ENCODE results near the gene CTU1.

CTU1 gene

DNA sequence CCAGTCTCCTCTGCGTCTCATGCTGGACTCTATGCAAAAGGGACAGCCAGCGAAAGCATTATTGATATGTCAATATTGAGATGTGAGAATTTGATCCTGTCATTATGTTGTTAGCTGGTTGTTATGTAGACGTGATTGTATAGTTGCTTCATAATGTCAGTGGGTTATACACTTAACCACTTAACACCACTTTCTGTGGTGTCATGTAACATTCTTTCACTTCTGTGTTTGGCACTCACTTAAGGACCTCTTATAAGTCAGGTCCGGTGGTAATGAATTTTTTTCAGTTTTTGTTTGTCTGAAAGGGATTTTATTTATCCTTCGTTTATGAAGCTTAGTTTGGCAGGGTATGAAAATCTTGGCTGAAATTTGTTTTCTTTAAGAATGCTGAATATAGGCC is 26.8 kb upstream of the CTU1 start:
- DNase-seq (ENCODE audit: extremely low read depth in 1 of 2, low read depth in 1 of 2), result no peak

DNA sequence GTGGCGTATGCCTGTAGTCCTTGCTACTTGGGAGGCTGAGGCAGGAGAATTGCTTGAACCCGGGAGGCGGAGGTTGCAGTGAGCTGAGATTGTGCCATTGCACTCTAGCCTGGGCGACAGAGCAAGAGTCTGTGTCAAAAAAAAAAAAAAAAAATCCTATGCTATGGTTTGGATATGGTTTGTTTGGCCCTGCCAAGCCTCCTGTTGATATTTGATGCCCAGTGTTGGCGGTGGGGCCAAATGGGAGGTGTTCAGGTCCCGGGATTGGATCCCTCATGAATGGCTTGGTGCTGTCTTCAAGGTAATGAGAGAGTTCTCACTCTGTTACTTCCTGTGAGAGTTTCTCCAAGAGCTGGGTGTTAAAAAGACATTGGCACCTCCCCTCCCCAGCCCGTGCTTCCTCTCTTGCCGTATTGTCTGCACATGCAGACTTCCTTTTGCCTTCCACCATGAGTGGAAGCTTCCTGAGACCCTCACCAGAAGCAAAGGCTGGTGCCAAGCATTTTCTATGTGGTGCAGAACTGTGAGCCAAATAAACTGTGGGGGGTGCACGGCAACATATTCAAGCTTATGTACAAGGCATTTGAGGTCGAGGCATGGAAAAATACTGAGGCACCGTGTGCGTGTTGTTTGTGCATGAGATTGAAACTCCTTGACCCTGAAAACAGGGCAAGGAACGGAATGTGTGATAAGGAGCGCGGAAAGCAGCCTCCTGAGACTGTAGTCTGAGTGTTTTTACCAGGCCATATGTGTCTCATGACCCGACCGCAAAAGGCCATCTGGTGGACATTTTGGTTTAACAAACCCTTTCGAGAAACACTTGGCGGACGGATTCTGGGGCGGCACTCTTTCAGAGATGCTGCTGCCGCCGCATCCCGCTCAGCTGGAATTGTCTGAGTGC is 23.8 kb upstream of the CTU1 start:
- no peak for DNase-seq (ENCODE audit: extremely low read depth in 1 of 2, low read depth in 1 of 2)

GRCh38 chr19:51129716-51130115 is 21.5 kb upstream of the CTU1 start:
- no peak for DNase-seq (ENCODE audit: extremely low read depth in 1 of 2, low read depth in 1 of 2)

GRCh38 chr19:51128227-51128626 is 20.0 kb upstream of the CTU1 start:
- no peak for DNase-seq (ENCODE audit: extremely low read depth in 1 of 2, low read depth in 1 of 2)

DNA sequence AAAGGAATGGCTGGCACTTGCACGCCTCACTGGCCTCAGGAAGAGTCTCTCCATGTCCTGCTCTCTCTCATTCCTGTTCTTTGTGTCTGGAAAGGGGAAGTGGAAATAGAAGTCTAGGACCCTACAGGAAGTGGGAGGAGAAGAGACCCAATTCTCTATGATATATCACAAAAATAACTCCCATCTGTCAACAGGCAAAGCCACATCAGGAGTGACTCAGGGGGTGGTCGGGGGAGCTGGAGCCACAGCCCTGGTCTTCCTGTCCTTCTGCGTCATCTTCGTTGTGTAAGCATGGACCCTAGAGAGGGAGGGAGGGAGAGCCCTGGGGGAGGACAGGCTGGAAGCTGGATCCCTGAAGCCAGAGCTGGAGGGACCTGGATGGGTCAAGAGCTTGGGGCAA is 19.5 kb upstream of the CTU1 start:
- no peak for DNase-seq (ENCODE audit: extremely low read depth in 1 of 2, low read depth in 1 of 2)

GRCh38 chr19:51127032-51127431 is 18.8 kb upstream of the CTU1 start:
- DNase-seq (ENCODE audit: extremely low read depth in 1 of 2, low read depth in 1 of 2), result no peak

GRCh38 chr19:51125421-51126075 is 17.3 kb upstream of the CTU1 start:
- no peak for DNase-seq (ENCODE audit: extremely low read depth in 1 of 2, low read depth in 1 of 2)

DNA sequence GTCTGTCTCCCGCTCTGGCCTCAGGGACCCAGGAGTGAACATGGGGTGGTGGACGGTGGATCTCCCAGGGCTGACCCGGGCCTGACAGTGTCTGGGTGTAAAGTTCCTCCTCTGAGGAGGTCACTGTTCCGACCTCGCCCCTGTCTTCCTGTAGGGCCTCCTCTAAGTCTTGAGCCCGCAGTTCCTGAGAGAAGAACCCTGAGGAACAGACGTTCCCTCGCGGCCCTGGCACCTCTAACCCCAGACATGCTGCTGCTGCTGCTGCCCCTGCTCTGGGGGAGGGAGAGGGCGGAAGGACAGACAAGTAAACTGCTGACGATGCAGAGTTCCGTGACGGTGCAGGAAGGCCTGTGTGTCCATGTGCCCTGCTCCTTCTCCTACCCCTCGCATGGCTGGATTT is 16.5 kb upstream of the CTU1 start, which contains the start of gene SIGLEC9:
TSS of gene SIGLEC9 (plus strand) at position 178 of the 400 bp plus-strand sequence. CDS start at position 247, 69 bp downstream.
- DNase-seq (ENCODE audit: extremely low read depth in 1 of 2, low read depth in 1 of 2), result no peak

GRCh38 chr19:51124216-51124615 is 16.0 kb upstream of the CTU1 start:
- no peak for DNase-seq (ENCODE audit: extremely low read depth in 1 of 2, low read depth in 1 of 2)

DNA sequence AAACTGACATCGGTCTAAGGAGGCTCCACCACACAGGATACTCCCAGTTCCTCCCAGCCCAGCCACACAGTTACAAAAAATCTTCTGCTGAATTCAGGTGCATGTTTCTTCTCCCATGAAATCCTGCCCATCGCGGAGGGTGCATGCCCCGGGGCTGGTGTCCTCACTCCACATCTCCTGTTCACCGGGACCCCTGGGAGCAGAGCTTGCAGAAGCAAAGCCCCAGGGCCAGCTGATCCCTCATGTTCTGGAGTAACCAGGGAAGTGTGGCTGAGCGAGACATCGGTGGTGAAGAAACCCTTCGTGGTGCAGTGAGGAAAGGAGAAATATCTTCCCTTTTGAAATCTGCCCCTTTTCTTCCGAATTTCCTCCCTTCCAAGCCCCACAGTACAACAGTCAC is 15.6 kb upstream of the CTU1 start:
- no peak for DNase-seq (ENCODE audit: extremely low read depth in 1 of 2, low read depth in 1 of 2)

DNA sequence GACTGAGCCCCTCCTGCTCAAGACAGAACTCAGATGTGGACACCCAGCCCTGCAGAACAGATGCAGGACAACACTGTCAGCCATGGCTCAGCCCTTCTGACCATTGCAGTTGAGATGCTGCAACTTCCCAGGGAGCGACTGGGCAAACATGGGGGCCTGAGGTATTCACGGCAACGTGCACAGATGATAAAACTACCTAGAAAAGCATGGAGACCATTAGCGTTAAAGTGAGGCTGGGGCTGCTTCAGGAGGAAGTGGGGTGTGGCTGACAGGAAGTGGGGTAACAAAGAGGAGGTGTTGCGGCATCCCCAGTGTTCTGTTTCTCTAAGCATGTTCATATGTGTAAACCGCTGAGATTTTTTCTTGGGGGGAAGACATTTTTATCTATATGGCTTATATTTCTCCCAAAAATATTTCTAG is 15.2 kb upstream of the CTU1 start:
- peak in 1 of 2 donors; percentile 20 for DNase-seq (ENCODE audit: extremely low read depth in 1 of 2, low read depth in 1 of 2)

DNA sequence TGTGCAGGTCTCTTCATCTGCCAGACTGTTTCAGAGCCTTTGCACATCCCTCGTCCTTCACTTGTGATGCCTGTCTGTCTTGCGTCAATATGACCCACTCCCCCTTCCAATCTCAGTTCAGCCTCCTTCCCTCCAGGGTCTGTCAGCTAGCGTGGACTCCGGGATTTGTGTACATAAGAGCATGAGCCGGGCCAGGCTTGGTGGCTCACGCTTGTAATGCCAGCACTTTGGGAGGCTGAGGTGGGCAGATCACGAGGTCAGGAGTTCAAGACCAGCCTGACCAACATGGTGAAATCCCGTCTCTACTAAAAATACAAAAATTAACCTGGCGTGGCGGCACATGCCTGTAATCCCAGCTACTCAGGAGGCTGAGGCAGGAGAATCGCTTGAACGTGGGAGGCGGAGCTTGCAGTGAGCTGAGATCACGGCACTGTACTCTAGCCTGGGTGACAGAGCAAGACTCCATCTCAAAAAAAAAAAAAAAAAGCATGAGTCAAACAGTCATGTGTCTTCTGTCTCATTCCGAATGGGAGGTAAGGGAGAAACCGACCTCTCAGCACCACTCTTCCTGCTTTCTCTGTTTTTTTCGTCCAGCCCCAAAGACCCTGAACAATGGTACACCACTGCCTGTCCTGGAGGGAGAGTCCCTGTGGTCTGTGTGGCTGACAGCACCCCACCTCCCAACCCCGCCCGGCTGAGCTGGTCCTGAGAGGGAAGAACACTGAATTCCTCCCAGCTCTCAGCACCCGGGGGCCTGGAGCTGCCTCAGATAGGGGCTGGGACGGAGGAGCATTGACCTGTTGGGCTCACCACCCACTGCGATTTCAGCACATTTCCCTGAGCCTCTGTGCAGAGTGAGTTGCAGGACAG is 14.1 kb upstream of the CTU1 start:
- DNase-seq (ENCODE audit: extremely low read depth in 1 of 2, low read depth in 1 of 2), result no peak

- no peak for DNase-seq (ENCODE audit: extremely low read depth in 1 of 2, low read depth in 1 of 2)
These were observed 13.0 kb upstream of the CTU1 start for GRCh38 chr19:51121257-51121656.

DNA sequence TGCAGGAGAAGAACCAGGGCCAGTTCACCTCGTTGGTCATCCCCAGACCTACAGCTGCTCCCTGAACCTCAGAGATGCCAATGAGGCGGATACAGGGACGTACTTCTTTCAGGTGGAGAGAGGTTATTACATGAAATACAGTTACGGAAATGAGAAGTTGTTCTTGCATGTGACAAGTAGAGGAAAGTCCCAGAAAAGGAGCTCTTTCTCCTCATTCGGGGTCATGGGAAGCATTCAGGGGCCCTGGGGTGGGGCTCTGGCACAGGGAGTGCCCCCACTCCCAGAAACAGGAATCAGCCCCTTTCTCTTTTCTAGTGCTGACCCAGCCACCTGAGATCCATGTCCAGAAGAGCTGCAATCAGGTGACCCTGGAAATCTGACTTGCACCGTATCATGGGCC is 12.0 kb upstream of the CTU1 start:
- no peak for DNase-seq (ENCODE audit: extremely low read depth in 1 of 2, low read depth in 1 of 2)

GRCh38 chr19:51119611-51120010 is 11.4 kb upstream of the CTU1 start:
- no peak for DNase-seq (ENCODE audit: extremely low read depth in 1 of 2, low read depth in 1 of 2)

DNA sequence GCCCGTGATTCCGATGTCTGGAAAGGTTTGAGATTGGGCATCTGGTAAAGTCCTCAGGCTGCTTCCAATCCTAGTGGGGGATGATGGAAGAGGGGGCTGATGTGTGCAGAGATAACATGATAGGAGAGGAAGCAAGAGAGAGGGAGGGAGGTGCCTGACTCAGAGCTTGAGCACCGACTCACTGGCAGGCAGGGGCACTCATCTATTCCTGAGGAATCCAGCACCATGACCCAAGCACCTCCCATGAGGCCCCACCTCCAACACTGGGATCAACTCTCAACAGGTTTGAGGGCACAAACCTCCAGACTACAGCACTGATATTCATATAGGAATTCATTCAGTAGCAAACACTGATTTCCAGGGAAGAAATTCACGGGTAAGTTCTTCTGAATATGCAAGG is 10.9 kb upstream of the CTU1 start:
- DNase-seq (ENCODE audit: extremely low read depth in 1 of 2, low read depth in 1 of 2), result no peak

DNA sequence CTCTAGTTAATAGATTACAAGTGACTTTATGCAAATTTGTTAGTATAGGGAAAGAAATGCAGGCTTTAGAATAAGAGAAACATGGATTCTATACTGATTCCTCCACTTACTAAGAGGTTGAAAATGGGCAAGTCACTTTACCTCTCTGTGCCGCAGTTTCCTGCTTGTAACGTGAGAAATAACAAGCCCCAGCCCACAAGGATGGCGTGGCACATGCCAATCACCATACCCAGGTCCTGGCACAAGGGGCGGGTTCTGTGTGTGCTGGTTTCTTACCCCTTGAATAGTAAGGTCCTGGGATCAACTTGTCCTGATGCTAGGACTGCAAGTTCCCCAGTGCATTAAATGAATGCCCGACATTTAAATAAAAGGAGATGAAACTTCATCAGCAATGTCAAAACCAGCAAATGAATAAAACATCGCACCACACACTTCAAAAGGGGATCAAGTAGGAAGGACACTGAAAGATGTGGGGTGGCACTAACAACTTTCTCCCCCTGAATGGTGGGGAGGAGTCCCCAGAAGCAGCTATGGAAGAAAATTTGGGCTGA is 8.6 kb upstream of the CTU1 start:
- DNase-seq (ENCODE audit: extremely low read depth in 1 of 2, low read depth in 1 of 2), result no peak

GRCh38 chr19:51114087-51114729 is 6.0 kb upstream of the CTU1 start:
- no peak for DNase-seq (ENCODE audit: extremely low read depth in 1 of 2, low read depth in 1 of 2)

GRCh38 chr19:51111606-51112005 is 3.4 kb upstream of the CTU1 start:
- DNase-seq (ENCODE audit: extremely low read depth in 1 of 2, low read depth in 1 of 2), result no peak

DNA sequence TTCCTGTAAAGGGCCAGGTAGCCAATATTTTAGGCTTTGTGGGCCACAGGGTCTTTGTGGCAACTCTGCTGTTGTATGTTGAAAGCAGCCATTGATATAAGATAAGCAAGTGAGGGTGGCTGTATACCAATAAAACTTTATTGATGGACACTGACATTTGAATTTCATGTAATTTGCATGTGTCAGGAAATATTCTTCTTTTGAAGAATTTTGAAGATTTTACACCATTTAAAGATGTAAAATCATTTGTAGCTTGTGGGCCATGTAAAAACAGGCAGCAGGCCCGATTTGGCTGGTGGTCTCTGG is 2.4 kb upstream of the CTU1 start:
- DNase-seq (ENCODE audit: extremely low read depth in 1 of 2, low read depth in 1 of 2), result no peak

DNA sequence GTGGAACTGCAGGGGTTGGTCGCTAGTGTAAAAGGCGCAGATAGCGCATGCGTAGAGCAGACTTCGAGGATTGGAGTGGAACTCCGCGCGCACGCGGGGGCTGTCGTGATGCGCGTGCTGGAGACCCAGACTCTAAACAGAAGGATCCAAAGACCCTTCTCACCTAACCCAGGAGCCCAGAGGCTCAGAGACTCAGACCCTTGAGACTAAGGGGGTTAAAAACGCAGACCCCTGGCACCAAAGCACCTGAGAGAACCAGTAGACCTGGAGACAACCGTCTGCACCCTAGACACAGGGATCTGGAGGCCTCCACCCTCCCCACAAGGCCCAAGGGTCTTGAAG is 567 bp upstream of the CTU1 start:
- no peak for DNase-seq (ENCODE audit: extremely low read depth in 1 of 2, low read depth in 1 of 2)

Measured in activated CD8-positive, alpha-beta memory T cell treated with anti-CD3 and anti-CD28 coated beads for 1 hour (primary cell).